Endothelial cell of umbilical vein (primary cell): ENCODE data around the gene ARID3B.

Source experiments
- CTCF ChIP-seq, 2 donors: IDR thresholded peaks; 1 replicate in 1 of 2; 2 replicates in 1 of 2; pipeline ENCODE4 v1.5.1; 2011; ENCODE audit warnings: low read length in 2 of 2, mild to moderate bottlenecking in 2 of 2, moderate library complexity in 2 of 2, control low read depth in 1 of 2, inconsistent platforms in 1 of 2, low read depth in 1 of 2; ENCODE audit not compliant: insufficient read depth in 1 of 2; ENCODE audit errors: extremely low read depth in 1 of 2
- EZH2 ChIP-seq: IDR thresholded peaks from 2 replicates; pipeline ENCODE4 v1.6.1; 2012; ENCODE audit warnings: borderline replicate concordance, low read depth, mild to moderate bottlenecking, moderate library complexity, low read length, inconsistent platforms; ENCODE audit not compliant: severe bottlenecking
- FOS ChIP-seq: IDR thresholded peaks from 2 replicates; pipeline ENCODE4 v1.6.1; 2011; ENCODE audit warnings: mild to moderate bottlenecking, low read length, moderate library complexity, borderline replicate concordance; ENCODE audit not compliant: insufficient read depth
- GATA2 ChIP-seq: IDR thresholded peaks from 2 replicates; pipeline ENCODE4 v1.7.0; 2011; ENCODE audit warnings: low read depth, mild to moderate bottlenecking, moderate library complexity, mixed read lengths, low read length; ENCODE audit not compliant: insufficient read length, insufficient read depth
- JUN ChIP-seq: IDR thresholded peaks from 2 replicates; pipeline ENCODE4 v1.6.1; 2011; ENCODE audit warnings: borderline replicate concordance, low read depth; ENCODE audit not compliant: insufficient read length, insufficient read depth
- MAX ChIP-seq: IDR thresholded peaks from 2 replicates; pipeline ENCODE4 v1.6.1; 2011; ENCODE audit not compliant: insufficient read depth, insufficient read length
- MYC ChIP-seq: IDR thresholded peaks from one replicate; pipeline ENCODE4 v1.6.1; 2011; ENCODE audit warnings: mild to moderate bottlenecking, low read depth, low read length
- POLR2A ChIP-seq: IDR thresholded peaks from 2 replicates; pipeline ENCODE4 v1.6.1; 2012; ENCODE audit warnings: low read depth, mild to moderate bottlenecking, control low read depth, low read length
- POLR2AphosphoS5 ChIP-seq: IDR thresholded peaks from 2 replicates; pipeline ENCODE4 v1.6.1; 2012; ENCODE audit warnings: low read depth, mild to moderate bottlenecking, control low read depth, low read length, moderate library complexity; ENCODE audit not compliant: insufficient read depth

- TF ChIP-seq CTCF (IDR thresholded peaks at IDR 0.05; ENCODE audit: extremely low read depth in 1 of 2, insufficient read depth in 1 of 2, low read depth in 1 of 2, low read length in 2 of 2) = no peak
- no peak for TF ChIP-seq POLR2A
- no peak for TF ChIP-seq POLR2AphosphoS5
- TF ChIP-seq EZH2 = no peak
- no peak for TF ChIP-seq JUN
- no peak for TF ChIP-seq MYC
- no peak for TF ChIP-seq MAX
- no peak for TF ChIP-seq FOS
- TF ChIP-seq GATA2 = no peak
Measured at GRCh38 chr15:74502301-74502700, 38.7 kb upstream of the ARID3B start.
